ENCODE measurements around the gene PDE2A.

The PDE2A gene

DNA sequence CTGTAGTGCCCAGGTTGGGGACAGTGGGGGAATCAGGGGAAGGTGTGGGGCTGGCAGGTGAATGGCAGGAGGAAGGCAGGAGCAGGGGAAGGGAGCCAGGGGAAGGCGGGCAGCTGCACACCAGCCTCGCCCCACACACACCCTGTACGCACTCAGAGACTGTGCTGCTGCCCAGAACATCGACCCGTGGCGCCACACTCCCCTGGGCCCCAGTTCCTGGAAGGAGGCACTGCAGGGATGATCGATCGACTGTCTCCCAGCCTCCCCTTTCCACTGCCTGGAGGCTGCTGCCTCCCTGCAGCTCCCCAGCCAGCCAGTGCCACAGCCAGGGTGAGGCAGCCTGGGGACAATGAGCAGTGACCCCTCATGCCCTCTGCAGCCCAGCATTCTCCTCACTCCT lies 19.2 kb downstream of the PDE2A start:
- no peak for DNase-seq

DNA sequence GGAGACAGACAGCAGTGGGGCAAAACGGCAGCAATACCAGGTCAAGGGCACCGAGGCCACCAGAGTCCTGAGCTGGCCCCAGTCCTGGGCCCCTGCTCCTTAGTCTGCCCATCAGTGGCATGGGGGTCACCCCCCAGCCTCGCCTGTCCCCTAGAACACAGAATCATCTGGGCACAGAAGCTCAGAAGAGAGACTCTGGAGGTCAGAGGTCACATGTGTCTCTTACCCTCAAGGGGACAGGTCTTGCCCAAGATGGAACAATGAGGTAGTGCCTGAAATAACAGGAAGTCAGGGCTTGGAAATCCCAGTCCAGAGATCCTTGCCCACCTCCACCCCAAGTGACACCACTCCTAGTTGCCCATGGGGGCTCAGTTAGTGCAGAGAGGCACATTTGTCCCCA lies 20.6 kb downstream of the PDE2A start:
- DNase-seq: no peak

GRCh38 chr11:72652873-72653630 lies 21.2 kb downstream of the PDE2A start:
- DNase-seq: no peak

DNA sequence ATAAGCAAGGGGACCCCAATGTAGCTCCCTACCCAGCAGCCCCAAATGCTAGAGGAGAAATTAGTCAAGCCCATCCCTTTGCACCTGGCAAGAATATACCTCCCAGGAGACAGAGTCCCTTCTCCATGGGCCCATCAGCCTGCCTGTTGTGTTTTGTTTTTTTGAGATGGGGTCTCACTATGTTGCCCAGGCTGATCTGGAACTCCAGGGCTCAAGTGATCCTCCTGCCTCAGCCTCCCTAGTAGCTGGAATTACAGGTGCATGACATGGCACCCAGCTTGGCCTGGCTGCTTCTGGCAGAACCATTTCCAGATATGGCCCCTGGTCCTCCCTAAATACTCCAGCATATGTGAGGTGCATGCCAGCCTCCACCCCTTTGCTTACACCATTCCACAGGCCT lies 22.1 kb downstream of the PDE2A start:
- no peak for DNase-seq

GRCh38 chr11:72649215-72649976 lies 24.8 kb downstream of the PDE2A start:
- no peak for DNase-seq

GRCh38 chr11:72648384-72649136 lies 25.7 kb downstream of the PDE2A start:
- no peak for DNase-seq

- no peak for DNase-seq
Observed at GRCh38 chr11:72647882-72648281, 26.3 kb downstream of the PDE2A start.

- DNase-seq: no peak
Observed at GRCh38 chr11:72646472-72646871, 27.8 kb downstream of the PDE2A start.

- DNase-seq: no peak
Observed at GRCh38 chr11:72646024-72646423, 28.2 kb downstream of the PDE2A start.

GRCh38 chr11:72643547-72643946 lies 30.7 kb downstream of the PDE2A start:
- DNase-seq: no peak

GRCh38 chr11:72642884-72643522 lies 31.2 kb downstream of the PDE2A start:
- DNase-seq: peak; percentile 89

DNA sequence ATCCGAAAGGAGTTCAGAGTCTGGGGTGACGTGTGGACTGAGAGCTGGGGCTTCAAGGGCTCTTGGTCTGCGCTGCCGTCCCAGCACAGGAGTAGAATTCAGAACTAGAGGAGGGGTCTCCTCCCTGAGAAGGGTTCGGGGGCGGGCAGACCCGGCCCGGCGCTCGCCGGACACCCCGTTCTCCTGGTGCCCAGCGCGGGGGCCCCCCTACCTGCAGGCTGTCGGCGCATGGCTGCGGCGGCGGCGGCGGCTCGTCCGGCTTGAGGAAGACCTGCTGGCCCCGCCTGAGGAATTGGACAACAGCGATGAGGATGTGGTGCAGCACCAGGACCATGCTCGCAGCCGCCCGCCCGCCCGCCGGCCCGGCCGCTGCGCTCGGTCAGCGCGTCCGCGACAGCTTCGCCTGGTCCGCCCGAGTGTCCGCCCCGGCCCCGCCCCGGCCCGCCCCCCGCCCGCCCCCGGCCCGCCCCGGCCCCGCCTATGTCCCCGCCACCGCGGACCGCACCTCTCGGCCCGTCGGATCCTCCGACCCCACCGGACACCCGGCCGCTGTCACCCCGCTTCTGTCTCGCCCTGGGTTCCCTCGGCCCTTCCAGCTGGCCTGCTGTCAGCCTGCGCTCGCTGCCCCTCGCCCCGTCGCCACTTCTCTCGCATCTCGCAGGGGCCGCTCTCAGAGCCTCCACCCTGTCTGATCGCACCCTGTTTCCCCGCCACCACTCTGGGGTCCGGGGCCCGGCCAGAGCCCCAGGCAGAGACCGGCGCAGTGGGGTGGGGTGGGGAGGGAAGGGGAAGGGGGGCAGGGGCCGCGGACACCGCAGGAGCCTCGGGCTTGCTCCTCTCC lies 32.0 kb downstream of the PDE2A start:
- peak; percentile 65 for DNase-seq

DNA sequence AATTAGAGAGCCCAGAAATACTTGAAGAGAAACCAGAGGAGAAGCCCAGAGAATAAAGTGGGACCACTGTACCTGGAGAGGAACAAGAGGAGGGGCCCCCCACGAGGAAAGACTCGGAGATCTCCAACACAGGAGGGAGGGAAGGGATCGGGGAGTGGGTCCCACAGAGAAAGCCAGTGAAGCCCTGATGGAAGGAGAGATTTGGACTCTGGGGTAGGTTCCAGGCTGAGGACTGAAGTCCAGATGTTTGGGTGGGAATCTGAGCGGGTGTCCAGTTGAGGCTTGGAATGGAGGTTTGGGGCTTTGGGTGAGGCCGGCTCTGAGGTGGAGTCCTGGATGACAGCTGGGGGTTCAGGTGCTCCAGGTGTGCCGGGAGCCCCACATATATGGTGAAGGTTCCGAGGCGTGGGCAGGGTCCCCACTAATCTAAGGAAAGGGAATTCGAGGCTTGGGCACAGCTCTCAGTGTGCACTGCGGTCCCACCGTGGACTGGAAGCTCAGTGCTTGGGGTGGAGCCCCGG lies 32.6 kb downstream of the PDE2A start:
- peak; percentile 57 for DNase-seq

DNA sequence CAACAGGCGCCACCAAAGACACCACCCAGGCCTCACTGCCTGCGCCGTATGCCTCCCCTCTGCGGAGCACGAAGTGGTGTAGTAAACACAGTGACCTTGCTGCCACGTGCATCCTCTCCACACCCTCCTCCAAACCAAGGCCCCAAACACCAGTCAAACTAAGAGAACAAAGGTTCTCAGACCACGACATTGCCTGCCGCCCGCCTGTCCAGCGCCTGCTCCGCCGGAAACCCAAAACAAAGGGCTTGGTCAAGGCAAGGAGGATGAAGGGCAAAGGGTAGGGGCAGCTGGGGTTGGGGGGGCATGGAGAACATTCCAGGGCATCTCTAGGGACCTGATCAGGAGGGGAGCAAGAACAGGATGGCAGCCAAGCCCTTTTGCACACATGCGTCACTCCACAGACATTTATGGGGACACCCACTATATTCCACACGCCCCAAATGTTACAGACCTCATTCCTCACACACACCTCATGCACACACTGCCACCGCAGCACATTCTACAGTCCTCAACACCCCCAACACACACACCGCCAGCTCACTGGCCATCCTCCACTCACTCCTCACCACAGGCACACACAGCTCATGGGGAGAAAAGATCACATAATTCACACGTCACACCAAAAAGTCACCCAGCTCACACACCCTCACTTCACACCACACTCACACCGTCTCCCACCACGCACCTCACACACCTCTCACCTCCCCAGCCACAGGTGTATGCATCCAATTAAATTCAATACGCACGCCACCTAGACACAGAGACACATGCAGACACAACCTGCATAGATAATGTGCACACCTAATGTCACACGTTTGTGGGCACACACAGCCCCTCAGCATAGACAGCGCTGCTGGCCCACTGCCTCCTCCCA lies 34.5 kb downstream of the PDE2A start:
- DNase-seq: no peak

GRCh38 chr11:72637926-72638325 lies 36.3 kb downstream of the PDE2A start:
- no peak for DNase-seq

DNA sequence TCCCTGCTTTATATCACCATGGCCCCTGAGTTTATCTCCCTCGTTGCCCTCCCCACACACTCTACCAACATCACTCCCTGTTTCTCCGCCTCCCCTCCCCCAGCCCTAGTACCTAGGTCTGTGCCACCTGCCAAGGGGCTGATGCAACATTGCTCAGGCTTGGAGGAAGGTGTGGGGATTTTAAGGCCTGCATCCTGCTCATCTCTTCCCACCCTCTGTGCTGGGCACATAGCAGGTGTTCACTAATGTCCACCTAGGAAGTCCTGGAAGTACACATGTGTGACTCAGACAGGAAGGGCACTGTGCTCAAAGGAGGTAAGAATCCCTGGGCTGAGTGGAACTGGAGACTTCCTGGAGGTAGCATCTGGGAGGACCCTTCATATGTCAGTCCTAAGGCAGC lies 37.0 kb downstream of the PDE2A start:
- DNase-seq: no peak

GRCh38 chr11:72636376-72636775 lies 37.8 kb downstream of the PDE2A start:
- DNase-seq: no peak

DNA sequence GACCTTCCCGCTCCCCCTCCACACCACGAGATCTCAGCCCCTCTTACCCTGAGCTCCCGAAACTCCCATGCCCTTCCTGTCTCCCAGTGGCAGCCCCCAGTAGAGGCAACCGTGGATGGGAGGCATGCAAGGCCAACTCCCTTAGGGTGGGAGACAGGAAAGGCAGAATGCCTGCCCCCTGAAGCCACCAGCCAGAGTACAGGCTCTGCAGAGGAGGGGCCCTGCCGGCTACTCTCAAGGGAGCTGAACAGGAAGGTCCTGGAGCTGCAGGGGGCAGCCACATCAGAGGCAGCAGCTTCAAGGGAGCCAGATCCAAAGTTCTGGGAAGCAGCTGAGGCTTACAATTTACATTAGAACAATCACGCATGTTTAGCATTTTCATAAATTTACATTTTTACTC lies 38.3 kb downstream of the PDE2A start:
- DNase-seq: no peak

DNA sequence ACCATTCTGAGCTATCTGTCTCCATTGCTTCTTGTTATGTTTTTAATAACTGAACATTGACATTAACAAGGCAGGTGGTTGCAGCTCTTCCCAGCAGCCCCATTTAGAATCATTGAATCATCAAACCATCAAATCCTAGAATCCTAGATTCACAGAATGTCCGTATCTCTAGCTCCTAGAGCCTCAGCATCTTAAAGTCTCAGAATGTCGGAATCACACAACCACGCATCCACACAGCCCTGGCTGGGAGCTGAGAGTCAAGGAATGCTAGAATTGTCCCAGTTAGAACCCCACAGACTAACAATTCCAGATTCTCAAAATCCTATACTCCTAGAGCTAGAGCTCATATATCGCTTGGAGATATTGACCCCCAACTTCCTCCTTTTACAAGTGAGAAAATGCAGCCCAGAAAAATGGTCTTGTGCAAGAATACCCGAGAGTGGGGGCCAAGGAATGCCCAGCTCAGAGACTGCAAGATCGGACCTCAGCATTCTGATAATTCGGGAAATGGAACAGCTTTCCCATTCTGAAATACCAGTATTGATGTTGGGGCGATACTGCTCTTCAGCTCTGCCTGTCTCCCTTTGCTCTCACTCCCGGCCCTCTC lies 38.8 kb downstream of the PDE2A start:
- DNase-seq: no peak

- DNase-seq: no peak
Observed at GRCh38 chr11:72634472-72635095, 39.6 kb downstream of the PDE2A start.

All from activated CD8-positive, alpha-beta memory T cell treated with anti-CD3 and anti-CD28 coated beads, Interleukin-2, amount 50 U/mL, for 48 hours (primary cell).